Tibial artery (tissue), 4 donors: ENCODE results near the gene DMRT2.
A peak's percentile ranks its signal among the peaks of the same experiment; 100 is the strongest.

Experiments
- DNase-seq, 2 donors: peaks; one replicate each; pipeline ENCODE4 v3.0.0-alpha.2; 2019
- H3K27ac ChIP-seq, 2 donors: fragments of 200-600 bp; sonication (generic) in 1 of 2; 1 replicate in 1 of 2; 2 replicates in 1 of 2; pipeline ENCODE4 v1.5.1; 2018 to 2019; ENCODE audit warnings: mild to moderate bottlenecking in 1 of 2
- H3K27me3 ChIP-seq, 2 donors: fragments of 200-600 bp; sonication (generic) in 1 of 2; one replicate each; pipeline versions ENCODE4 v1.5.1 to v1.6.0; 2016 to 2019
- H3K36me3 ChIP-seq, 3 donors: fragments of 200-600 bp; sonication (generic) in 2 of 3; one replicate each; pipeline ENCODE4 v1.5.1; 2016 to 2019; ENCODE audit warnings: mild to moderate bottlenecking in 2 of 3
- H3K4me1 ChIP-seq, 4 donors: fragments of 200-600 bp; sonication (generic) in 2 of 4; 1 replicate in 3 of 4; 2 replicates in 1 of 4; pipeline ENCODE4 v1.5.1; 2016 to 2019
- H3K4me3 ChIP-seq, 2 donors: fragments of 200-600 bp; sonication (generic) in 1 of 2; 1 replicate in 1 of 2; 2 replicates in 1 of 2; pipeline ENCODE4 v1.5.1; 2018 to 2019; ENCODE audit warnings: mild to moderate bottlenecking in 2 of 2
- H3K9me3 ChIP-seq, 3 donors: fragments of 200-600 bp; sonication (generic) in 1 of 3; one replicate each; pipeline ENCODE4 v1.5.1; 2016 to 2019
- intact Hi-C: fragments of 100-400 bp; cut with DNase I; formaldehyde crosslinking; loops from one replicate; pipeline ENCODE4 v1.15.0; 2023; ENCODE audit warnings: low total_unique reads
- TF ChIP-seq, protein P1 (sequence below), 2 experiments: fragments of 200-600 bp in 1 of 2; fragments of 450-650 bp in 1 of 2; IDR thresholded peaks; one replicate each; pipeline ENCODE4 v1.5.1; 2017 to 2019; ENCODE audit warnings: antibody characterized with exemption in 2 of 2, mild to moderate bottlenecking in 1 of 2, moderate library complexity in 1 of 2

Gene DMRT2

DNA sequence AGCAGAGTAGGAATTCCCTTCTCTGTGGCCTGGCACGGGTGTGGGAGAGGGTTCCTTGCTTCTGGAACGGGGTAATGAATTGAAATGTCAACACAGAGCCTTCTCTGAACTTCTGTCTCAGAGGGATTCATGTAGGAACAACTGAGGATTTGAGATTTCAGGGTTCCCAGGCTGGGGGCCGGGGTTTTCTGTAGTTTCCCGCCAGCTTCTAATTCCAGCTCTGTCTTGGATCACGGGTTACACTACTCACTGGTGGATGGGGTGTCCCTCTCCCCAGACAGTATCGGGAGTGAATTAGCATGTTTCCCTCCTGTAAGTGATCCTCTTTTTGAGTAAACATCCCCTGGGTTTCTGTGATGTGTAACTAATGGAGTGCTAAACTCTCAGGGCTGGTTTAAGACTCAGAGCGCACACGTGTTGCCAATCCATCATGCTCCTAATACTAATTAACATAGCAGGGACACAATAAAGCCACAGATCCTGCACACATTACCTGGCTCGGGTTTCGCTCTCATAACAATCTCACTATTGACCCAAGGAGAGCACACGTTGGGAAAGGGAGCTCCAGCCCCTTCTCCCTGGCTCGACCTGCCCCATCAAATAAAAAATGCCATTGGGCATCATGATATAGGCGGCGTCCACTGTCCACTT is 18.1 kb upstream of the DMRT2 start:
- Histone ChIP-seq H3K36me3 (no peaks in the 10 kb centered on the region), H3K27ac (no peak overlapping the region), H3K9me3 (no peaks in the 10 kb centered on the region), H3K27me3 (peaks cover 0 to 43% of the 10 kb centered on the region in 2 donors), H3K4me3 (no peak overlapping the region), H3K4me1 (no peaks in the 10 kb centered on the region)
- no peak for DNase-seq
- TF ChIP-seq, protein P1, sequence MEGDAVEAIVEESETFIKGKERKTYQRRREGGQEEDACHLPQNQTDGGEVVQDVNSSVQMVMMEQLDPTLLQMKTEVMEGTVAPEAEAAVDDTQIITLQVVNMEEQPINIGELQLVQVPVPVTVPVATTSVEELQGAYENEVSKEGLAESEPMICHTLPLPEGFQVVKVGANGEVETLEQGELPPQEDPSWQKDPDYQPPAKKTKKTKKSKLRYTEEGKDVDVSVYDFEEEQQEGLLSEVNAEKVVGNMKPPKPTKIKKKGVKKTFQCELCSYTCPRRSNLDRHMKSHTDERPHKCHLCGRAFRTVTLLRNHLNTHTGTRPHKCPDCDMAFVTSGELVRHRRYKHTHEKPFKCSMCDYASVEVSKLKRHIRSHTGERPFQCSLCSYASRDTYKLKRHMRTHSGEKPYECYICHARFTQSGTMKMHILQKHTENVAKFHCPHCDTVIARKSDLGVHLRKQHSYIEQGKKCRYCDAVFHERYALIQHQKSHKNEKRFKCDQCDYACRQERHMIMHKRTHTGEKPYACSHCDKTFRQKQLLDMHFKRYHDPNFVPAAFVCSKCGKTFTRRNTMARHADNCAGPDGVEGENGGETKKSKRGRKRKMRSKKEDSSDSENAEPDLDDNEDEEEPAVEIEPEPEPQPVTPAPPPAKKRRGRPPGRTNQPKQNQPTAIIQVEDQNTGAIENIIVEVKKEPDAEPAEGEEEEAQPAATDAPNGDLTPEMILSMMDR (IDR thresholded peaks at IDR 0.05), result no peak
- intact Hi-C loops, result no loop called here

DNA sequence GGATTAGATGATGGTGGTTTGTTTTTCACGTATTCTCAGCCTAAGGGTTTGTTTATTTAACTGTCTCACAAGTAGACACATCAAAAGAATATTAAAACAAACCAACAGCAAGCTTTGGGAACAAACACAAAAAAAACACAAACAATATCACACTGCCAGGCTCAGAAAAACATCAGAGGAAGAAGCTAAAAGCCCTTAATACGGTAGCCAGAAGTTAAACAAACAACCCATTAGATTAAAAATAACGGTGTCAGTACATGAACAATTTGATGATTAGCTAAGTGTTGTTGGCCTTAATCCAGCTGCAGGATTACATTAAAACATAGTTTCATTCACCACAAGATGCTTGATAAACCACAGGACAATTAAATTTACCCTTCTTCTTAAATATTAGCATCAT is 15.9 kb upstream of the DMRT2 start:
- H3K27me3 ChIP-seq, result peaks cover 0 to 51% of the 10 kb centered on the region in 2 donors
- TF ChIP-seq, protein P1 (IDR thresholded peaks at IDR 0.05), result no peak
- no peak overlapping the region for H3K4me3 ChIP-seq
- no peaks in the 10 kb centered on the region for H3K9me3 ChIP-seq
- no peak for DNase-seq
- intact Hi-C loops, result no loop called here
- H3K36me3 ChIP-seq, result no peaks in the 10 kb centered on the region
- H3K4me1 ChIP-seq, result no peaks in the 10 kb centered on the region
- no peak overlapping the region for H3K27ac ChIP-seq

DNA sequence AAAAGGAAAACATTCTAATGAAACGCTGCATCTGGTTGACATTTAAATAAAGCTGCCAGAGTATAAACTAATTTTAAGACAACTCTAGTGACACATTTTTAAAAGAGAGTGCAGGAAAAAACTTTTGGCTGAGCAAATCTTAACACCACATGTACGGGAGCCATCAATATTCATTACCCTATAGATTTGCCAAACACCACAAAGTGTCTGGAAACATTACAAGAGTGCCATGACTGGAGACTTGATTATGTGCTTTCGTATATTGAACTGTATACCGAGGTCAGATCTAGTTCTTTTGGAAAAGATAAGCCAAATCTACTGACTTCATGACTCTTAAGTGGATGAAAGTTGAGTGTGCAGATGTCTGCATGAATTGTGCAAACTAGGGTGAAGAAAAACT is 10.6 kb upstream of the DMRT2 start:
- no peak overlapping the region for H3K4me3 ChIP-seq
- H3K36me3 ChIP-seq, result no peaks in the 10 kb centered on the region
- TF ChIP-seq, protein P1 (IDR thresholded peaks at IDR 0.05), result no peak
- H3K27me3 ChIP-seq, result peaks cover 0 to 58% of the 10 kb centered on the region in 2 donors
- intact Hi-C loops, result no loop called here
- H3K27ac ChIP-seq, result no peak overlapping the region
- H3K9me3 ChIP-seq, result no peaks in the 10 kb centered on the region
- DNase-seq, result no peak
- H3K4me1 ChIP-seq, result peaks cover 0 to 10% (median 4%) of the 10 kb centered on the region in 4 donors

DNA sequence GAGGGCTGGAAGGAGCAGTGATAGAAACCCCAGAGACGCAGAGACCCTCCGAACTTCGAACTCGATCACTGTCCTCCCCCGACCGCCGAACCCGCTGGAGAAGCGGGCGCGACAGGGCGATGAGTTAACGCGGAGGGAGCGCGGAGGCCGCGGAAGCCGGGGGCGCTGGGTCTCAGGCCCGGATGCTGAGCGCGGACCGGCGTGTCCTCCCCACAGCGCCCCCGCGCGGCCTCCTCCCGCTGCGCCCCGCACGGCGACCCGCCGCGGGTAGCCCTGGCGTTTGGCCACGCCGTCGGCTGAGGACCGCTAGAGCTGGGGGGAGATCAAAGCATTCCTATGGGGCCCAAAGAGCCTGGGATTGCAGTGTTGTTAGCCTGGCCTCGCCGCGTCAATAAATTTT is 7.7 kb upstream of the DMRT2 start:
- Histone ChIP-seq H3K4me1 (peaks cover 0 to 25% (median 14%) of the 10 kb centered on the region in 4 donors), H3K4me3 (peak overlapping the region in 1 of 2 donors; percentile 28), H3K27me3 (peaks cover 0 to 78% of the 10 kb centered on the region in 2 donors), H3K9me3 (no peaks in the 10 kb centered on the region), H3K27ac (no peak overlapping the region), H3K36me3 (no peaks in the 10 kb centered on the region)
- intact Hi-C loops, result no loop called here
- TF ChIP-seq, protein P1 (IDR thresholded peaks at IDR 0.05), result peak in 1 of 2 experiments; percentile 16
- no peak for DNase-seq

DNA sequence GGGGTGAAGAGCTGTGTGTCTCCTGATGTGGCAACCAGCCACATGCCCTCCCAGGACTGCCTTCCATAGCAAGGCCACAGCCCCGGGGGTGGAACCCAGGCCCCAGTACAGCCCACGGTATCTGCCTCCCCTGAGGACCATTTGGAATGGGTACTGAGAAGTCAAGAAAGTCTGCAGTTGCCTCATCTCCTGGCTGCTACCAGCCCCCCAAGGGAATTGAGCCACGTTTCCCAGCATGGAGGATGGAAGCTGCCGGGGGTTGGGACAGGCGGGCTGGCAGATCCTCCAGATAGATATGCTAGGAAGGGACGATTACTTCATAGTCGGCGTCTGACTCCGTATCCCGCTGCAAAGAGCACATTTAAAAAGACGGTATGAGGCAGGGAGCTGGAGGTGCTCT is 5.5 kb upstream of the DMRT2 start:
- Histone ChIP-seq H3K4me1 (peaks cover 0 to 35% (median 22%) of the 10 kb centered on the region in 4 donors), H3K27me3 (peaks cover 0 to 88% of the 10 kb centered on the region in 2 donors), H3K4me3 (no peak overlapping the region), H3K36me3 (no peaks in the 10 kb centered on the region), H3K27ac (no peak overlapping the region), H3K9me3 (no peaks in the 10 kb centered on the region)
- DNase-seq, result peak in 1 of 2 donors; percentile 48
- TF ChIP-seq, protein P1 (IDR thresholded peaks at IDR 0.05), result no peak
- intact Hi-C loops, result no loop called here
